Measurements from ENCODE around the gene BMAL1. TPM values are rescaled to one million over a fixed set of nuclear protein-coding genes. Genes with fewer than 3 reads are reported as not detected.

BMAL1 gene
- total RNA-seq, 4 donors from 2014 or later = 15.8 to 125 (median 24.4) TPM

GRCh38 chr11:13302420-13302958 is 24.9 kb downstream of the BMAL1 start:
- TF ChIP-seq POLR2A (IDR thresholded peaks at IDR 0.05) (no peak), CTCF (IDR thresholded peaks at IDR 0.05) (no peak)
- Histone ChIP-seq H3K9me3 (no peaks in the 10 kb centered on the region), H3K36me3 (no peaks in the 10 kb centered on the region), H3K27ac (no peak overlapping the region), H3K27me3 (no peaks in the 10 kb centered on the region), H3K4me3 (no peak overlapping the region), H3K4me1 (peaks cover 0 to 5% of the 10 kb centered on the region in 2 donors)
- intact Hi-C loops (cut with DNase I; ENCODE audit: low total_unique reads) = no loop called here
- no peak for DNase-seq

- no peaks in the 10 kb centered on the region for H3K9me3 ChIP-seq
- H3K4me1 ChIP-seq = peaks cover 0 to 5% of the 10 kb centered on the region in 2 donors
- no peak overlapping the region for H3K27ac ChIP-seq
- intact Hi-C loops (cut with DNase I; ENCODE audit: low total_unique reads) = no loop called here
- no peak for DNase-seq
- H3K36me3 ChIP-seq = no peaks in the 10 kb centered on the region
- no peak overlapping the region for H3K4me3 ChIP-seq
- no peaks in the 10 kb centered on the region for H3K27me3 ChIP-seq
- TF ChIP-seq POLR2A (IDR thresholded peaks at IDR 0.05) (no peak), CTCF (IDR thresholded peaks at IDR 0.05) (no peak)
Observed at GRCh38 chr11:13303668-13304649, 26.4 kb downstream of the BMAL1 start.

- peaks cover 0 to 5% of the 10 kb centered on the region in 2 donors for H3K4me1 ChIP-seq
- H3K9me3 ChIP-seq = no peaks in the 10 kb centered on the region
- DNase-seq = no peak
- H3K36me3 ChIP-seq = no peaks in the 10 kb centered on the region
- H3K4me3 ChIP-seq = no peak overlapping the region
- no peak for TF ChIP-seq POLR2A (IDR thresholded peaks at IDR 0.05)
- no peak for TF ChIP-seq CTCF (IDR thresholded peaks at IDR 0.05)
- H3K27ac ChIP-seq = no peak overlapping the region
- H3K27me3 ChIP-seq = no peaks in the 10 kb centered on the region
- intact Hi-C loops (cut with DNase I; ENCODE audit: low total_unique reads) = no loop called here
Observed at GRCh38 chr11:13304655-13305335, 27.2 kb downstream of the BMAL1 start.

- H3K4me3 ChIP-seq = no peak overlapping the region
- TF ChIP-seq CTCF (IDR thresholded peaks at IDR 0.05) (no peak), POLR2A (IDR thresholded peaks at IDR 0.05) (no peak)
- H3K36me3 ChIP-seq = no peaks in the 10 kb centered on the region
- peaks cover 0 to 5% of the 10 kb centered on the region in 2 donors for H3K4me1 ChIP-seq
- no peak overlapping the region for H3K27ac ChIP-seq
- H3K9me3 ChIP-seq = no peaks in the 10 kb centered on the region
- no peaks in the 10 kb centered on the region for H3K27me3 ChIP-seq
- DNase-seq = no peak
- intact Hi-C loops (cut with DNase I; ENCODE audit: low total_unique reads) = no loop called here
Observed at GRCh38 chr11:13308704-13309103, 31.1 kb downstream of the BMAL1 start.

Measured in uterus (tissue), 4 donors.